HG03045 (cell line): ENCODE data around the gene HYOU1.
A peak's percentile ranks its signal among the peaks of the same experiment; 100 is the strongest.
"Not testable (repeated sequence)": the region's sequence is repeated elsewhere in the genome, so short reads cannot be mapped to it uniquely, and the experiment has no call there.

ENCODE experiments used
- ATAC-seq: cut with Tn5 transposase; IDR thresholded peaks from one replicate; pipeline ENCODE4 v1.9.1; 2021; ENCODE audit warnings: mild to moderate bottlenecking, moderate library complexity; ENCODE audit not compliant: unreplicated experiment

The HYOU1 gene, protein sequence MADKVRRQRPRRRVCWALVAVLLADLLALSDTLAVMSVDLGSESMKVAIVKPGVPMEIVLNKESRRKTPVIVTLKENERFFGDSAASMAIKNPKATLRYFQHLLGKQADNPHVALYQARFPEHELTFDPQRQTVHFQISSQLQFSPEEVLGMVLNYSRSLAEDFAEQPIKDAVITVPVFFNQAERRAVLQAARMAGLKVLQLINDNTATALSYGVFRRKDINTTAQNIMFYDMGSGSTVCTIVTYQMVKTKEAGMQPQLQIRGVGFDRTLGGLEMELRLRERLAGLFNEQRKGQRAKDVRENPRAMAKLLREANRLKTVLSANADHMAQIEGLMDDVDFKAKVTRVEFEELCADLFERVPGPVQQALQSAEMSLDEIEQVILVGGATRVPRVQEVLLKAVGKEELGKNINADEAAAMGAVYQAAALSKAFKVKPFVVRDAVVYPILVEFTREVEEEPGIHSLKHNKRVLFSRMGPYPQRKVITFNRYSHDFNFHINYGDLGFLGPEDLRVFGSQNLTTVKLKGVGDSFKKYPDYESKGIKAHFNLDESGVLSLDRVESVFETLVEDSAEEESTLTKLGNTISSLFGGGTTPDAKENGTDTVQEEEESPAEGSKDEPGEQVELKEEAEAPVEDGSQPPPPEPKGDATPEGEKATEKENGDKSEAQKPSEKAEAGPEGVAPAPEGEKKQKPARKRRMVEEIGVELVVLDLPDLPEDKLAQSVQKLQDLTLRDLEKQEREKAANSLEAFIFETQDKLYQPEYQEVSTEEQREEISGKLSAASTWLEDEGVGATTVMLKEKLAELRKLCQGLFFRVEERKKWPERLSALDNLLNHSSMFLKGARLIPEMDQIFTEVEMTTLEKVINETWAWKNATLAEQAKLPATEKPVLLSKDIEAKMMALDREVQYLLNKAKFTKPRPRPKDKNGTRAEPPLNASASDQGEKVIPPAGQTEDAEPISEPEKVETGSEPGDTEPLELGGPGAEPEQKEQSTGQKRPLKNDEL

DNA sequence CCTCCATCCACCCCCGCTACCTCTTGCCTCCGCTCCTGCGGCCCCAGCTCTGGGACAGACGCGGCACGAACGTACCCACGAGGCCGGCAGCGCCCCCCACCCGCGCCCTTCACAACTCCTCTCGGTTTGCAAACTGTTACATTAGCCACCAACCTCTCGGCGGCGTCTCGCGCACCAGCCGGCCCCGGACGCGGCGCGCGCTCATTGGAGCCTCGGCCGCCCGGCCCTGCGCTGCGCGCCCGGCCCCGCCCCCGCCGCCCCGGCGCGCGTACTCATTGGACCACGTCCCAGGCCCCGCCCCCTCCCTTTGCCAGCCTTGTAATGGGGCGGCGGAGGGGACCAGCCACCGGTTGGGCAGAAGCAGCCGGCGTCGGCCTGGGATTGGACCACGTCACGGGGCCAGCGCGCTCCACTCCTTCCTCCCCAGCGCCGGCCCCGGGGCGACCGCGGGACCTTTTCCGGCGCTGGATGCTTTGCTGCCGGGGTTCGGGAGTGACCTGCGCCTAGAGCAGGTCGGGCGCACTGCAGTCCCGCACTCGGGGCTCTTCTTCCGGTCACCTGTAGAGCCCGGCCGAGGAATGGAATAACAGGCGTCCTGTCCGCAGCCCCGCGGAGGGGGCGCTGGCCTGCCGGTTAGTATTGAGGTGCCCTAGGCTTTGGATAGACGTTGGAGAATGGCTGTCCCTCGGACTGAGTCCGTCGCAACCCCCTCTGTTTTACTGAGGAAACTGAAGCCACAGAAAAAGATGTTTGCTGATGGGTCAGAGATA, at the start of gene HYOU1:
Gene HYOU1 (minus strand): TSS at position 206 of the 770 bp plus-strand sequence. CDS start 1,045 bp downstream, outside the sequence.
- peak; percentile 91 for ATAC-seq

DNA sequence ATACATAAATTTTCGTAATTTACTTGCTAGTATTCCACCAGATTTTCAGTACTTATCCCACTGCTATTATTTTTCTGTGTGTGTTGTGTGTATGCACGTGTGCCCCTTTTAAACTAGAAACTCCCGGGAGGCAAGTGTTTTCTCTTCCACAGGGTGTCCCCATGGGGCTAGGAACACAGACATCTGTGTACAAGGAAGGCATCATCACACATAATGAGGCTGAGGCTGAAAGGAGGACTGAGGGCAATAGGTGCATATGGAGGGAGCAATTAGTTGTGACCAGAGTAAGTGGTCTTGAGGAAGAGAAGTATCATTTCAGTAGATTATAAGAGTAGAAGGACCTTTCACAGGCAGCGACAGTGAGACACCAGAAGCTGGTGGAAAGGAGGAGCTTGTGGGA, 46.8 kb upstream of the HYOU1 start:
- ATAC-seq = no peak

DNA sequence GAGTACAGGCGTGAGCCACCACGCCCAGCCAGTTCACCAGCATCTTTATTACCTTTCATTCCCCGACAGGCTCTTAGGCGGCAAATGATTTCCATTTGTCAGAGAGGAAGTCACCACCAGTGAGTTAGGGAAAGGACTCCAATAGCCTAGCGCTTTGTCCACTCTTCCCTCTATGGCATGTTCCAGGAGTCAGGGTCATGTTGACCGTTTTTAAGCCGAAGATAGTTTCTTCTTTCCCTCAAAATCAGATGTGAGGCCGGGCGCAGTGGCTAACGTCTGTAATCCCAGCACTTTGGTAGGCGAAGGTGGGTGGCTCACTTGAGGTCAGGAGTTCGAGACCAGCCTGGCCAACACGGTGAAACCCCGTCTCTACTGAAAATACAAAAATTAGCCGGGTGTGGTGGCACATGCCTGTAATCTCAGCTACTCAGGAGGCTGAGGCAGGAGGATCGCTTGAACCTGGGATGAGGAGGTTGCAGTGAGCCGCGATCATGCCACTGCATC, 46.2 kb upstream of the HYOU1 start:
- ATAC-seq = not testable (repeated sequence)

DNA sequence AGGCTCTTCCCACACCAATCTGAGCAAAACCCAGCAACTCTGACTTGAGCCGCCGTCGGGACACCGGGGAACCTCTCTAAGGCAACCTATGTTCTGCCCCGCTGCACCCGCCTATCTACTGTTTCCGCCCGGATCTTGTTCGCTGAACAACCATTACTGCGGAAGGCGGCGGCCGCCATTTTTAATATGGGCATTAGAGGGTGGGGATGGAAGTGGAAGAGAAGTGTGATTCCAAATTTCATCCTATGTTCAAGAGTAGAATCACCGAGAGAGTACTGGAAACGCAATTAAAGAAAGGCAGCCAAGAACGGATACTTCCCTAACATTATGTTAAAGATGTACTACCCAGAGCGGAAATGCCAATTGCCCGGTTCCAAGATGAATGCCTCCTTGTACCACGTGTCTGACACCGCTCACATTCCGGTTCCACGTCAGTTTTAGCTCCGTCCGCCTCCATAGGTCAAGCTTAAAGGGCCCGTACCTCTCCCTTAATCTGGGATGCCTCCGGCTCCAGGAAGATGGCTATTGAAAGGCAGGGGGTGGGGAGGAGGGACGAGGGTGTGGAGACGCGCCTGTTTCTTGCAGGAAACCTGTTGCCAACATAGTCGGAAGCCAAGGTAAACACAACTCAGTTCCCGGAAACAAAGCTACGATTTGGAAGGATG, 44.9 kb upstream of the HYOU1 start, which contains the start of gene DPAGT1:
Gene DPAGT1 (minus strand): TSS at position 95 of the 665 bp plus-strand sequence. CDS start 198 bp downstream, outside the sequence.
- ATAC-seq = peak; percentile 77

DNA sequence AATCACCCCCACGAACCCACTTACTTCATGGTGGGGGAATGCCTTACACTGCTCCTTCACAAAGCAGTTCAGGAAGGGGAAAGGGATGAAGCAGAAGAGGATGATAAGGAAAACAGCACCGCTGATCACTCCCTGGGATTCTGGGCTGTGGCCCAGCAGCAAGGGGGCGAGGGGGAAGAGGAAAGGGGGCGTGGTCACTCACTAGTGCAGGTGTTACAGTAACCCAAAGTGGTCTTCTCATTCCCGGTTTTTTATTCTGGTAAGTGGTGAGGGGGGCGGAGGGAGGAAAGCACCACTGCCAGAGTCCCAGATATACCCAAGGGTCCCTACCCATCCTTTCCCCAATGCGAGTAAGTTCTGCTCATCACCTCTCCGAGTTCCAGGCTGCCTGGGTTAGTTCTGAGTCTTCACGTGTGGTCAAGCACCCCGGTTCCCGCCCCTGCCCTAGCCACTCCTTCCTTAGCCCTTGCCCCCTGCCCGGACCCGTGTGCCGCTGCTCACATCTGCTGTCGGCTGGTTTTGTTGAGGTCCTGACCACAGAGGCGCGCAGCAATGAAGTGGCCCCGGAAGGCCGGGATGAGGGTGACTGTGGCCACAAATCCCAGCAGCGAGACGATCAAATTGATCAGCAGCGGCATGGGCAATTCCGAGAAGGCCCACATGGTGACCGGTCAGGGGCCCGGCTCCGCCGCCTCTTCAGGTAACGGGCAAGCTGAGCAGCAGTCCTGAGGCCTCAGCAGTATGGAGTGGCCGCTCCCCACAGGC, 44.2 kb upstream of the HYOU1 start:
- peak; percentile 22 for ATAC-seq

DNA sequence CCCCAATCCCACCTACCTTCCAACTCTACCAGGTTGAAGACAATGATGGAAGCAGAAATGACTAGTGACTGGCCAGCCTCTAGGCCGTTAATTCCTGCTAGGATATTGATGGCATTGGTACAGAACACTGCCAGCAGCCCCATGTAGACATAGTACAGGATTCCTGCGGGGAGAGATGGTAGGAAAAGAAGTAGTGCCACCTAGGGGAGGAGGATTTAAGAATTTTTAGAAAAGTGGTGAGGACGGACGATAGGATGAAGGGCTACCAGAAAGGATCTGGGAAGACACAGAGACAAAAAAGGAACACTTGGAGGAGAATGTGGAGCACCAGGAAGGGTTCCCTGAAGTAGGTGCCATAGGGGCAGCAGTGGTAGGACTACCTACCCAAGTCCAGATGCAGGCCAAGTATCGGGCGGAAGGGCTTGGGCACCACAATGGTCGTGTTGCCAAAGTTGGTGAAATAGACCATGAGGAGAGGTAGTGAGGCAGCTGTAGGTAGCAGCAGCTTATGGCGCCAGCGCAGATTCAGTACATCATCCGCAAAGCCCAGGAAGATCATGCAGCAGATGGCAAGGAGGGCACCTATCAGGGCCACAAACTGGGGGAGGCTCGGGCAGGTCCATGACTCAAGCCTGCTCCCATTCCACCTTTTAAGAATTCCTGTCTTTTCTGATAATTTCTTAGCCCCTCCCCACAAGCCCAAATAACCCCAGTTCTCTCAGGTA, 43.4 kb upstream of the HYOU1 start:
- ATAC-seq = no peak

DNA sequence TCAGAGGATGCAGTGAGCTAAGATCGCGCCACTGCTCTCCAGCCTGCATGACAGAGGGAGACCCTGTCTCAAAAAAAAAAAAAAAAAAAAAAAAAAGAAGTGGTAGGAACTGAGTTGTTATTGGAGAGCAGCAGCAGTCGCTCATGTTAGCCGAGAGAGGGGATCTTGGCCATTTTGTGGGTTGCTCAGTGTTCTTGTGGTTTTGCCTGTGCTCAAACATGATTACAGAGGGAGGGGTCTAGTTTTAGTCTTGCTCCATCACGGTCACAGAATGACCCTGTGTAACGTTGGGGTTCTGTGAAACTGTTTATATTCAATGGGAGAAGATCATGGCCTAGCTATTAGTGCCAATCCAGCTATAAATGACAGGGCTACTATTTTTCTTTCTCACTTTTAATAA, 42.7 kb upstream of the HYOU1 start:
- no peak for ATAC-seq

DNA sequence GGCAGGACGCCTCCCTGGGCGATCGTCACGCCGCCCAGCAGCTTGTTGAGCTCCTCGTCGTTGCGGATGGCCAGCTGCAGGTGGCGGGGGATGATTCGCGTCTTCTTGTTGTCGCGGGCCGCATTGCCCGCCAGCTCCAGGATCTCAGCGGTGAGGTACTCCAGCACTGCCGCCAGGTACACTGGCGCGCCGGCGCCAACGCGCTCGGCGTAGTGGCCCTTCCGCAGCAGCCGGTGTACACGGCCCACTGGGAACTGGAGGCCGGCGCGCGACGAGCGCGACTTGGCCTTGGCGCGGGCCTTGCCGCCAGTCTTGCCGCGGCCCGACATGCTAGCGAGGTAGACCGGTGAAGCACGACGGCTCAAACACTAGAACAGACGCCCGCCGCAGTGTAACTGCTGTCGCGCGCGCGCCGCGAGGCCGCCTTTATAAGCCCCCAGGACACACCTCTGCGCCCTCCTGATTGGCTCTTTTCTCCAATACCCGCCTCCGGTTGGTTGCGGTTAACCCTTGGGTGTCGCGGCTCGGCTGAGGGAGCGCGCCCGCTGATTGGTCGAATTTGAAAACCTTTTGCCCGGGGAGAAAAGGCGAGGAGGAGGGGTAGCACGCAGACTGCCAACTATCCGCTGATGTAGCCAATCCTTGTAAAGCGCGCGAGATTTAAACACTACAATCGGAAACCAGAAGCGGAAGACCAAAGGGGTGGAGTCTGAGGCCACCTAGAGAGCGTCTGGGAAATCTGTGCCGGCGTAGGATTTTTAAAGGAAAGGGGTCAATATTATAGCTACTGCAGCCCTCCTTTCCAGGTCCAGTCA, 38.3 kb upstream of the HYOU1 start:
- peak; percentile 83 for ATAC-seq

DNA sequence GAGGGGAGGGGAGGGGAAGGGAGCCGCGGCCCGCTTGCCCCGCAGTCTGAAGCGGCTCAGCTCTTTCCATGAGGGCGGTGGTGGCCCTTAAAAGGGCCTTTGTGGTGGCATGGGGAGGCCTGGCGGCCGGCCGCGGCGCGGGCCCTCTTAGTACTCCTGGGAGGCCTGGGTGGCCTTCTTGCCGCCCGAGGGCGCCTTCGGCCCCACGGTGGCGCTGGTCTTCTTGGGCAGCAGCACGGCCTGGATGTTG, 37.7 kb upstream of the HYOU1 start:
- peak; percentile 36 for ATAC-seq

DNA sequence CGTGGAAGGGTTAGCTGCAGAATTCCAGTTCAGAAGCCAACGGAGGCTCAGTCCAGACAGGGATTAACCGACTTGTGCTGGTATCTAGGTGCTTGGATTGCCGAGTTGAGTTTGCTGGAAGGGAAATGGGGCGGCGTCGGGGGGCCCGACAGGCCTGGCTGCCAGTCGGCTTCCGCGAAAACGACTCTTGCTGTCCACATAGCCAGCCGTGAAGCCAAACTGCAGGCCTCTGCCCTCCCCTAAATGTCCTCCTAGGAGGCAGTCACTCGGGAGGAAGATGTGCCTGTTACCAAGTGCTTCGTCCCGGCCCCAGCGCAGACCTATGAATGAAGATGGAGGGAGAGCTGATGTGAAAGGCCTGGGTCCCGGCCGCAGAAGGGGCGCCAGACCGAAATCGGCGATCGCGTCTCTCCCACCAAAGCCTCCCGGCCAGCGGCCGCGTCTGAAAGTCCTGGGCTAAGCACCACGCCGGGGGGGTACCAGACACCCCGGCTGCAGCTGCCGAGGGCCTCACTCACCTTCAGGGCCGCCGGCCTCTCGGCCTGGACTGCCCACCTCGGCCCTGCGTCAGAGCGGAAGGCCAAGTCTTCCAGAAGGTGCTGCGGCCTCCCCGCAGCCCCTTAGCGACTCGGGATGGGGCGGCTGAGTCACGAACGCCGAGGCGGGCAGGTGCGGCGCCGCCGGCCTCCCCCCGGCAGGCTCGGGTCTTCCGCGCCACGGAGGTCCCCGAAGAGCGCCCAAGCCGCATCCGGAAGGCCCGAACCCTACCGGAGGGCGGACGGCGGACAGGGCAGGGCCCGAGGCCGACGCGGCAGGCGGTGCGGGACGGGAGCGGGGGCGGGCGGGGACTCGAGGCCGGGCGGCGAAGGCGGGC, 37.2 kb upstream of the HYOU1 start:
- ATAC-seq = peak; percentile 6

DNA sequence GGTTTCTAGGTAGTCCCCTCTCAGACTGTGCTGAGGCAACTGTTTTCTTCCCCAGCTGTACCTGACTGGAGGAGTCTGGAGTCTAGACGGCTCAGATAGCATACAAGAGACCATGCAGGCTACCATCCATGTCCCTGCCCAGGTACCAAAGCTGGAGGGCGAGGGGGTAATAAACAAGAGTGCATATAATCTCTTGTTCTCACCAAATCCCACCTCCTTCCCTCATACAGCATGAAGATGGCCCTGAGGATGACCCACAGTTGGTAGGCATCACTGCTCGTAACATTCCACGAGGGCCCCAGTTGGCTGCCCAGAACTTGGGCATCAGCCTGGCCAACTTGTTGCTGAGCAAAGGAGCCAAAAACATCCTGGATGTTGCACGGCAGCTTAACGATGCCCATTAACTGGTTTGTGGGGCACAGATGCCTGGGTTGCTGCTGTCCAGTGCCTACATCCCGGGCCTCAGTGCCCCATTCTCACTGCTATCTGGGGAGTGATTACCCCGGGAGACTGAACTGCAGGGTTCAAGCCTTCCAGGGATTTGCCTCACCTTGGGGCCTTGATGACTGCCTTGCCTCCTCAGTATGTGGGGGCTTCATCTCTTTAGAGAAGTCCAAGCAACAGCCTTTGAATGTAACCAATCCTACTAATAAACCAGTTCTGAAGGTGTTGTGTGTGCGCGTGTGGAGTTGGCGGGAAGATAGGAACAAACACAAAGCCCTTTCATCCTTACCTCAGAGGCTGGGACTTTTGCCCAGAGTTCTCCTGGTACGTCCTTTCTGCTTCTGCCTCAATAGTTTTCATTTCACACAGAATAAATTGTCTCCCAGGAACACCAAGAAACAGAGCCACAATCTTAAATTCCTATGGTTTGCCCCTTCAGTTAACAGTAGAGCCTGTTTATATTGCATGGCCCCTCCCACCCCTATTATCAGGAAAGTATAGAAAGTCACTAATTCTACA, 36.2 kb upstream of the HYOU1 start:
- ATAC-seq = no peak

DNA sequence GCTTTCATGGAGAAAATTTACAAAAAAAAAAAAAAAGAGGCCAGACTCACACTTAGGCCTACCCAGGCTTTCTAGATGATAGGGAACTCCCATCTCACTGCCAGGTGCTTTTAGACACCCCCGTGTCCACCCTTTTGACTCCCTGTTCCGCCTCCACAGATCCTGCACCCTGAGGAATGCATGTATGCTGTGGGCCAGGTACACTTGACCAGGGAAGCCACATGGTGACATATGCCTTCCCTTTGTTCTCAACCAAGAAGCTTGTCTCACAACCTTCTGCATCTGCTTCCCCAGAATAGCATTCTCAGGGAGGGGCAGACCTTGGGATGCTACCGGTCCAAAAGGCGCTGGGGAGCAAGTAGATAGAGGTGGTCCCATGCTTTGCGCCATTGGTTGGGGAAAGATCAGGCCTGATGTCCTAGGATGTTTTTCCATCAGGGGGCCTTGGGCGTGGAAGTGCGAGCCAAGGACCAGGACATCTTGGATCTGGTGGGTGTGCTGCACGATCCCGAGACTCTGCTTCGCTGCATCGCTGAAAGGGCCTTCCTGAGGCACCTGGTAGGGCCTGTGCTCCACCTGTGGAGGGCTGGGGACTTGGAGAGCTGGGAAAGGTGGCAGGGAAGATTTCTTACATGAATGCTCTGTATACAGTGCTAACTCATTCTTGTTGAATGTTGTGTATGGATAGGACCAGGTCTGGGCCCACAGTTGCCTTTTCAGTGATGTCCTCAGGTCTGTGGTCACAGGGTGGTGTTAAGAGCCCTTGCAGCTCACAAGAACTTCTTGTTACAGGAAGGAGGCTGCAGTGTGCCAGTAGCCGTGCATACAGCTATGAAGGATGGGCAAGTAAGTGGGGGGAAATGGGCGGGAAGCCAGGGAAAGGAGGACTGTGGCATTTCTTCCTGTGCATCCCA, 35.2 kb upstream of the HYOU1 start:
- no peak for ATAC-seq

DNA sequence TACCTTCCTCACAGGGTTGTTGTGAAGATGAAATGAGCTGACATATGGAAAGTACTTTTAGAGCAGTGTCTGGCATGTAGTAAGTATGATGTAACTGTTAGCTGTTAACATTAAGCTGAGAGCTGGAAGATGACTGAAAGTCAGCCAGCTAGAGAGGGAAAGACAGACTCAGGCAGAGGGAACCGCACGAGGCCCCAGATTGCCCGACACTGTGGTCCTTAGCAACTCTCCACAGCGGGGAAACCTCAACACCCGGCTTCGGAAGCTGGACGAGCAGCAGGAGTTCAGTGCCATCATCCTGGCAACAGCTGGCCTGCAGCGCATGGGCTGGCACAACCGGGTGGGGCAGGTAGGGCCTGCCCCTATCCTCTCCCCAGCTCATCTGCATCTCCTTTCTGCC, 34.2 kb upstream of the HYOU1 start:
- no peak for ATAC-seq

DNA sequence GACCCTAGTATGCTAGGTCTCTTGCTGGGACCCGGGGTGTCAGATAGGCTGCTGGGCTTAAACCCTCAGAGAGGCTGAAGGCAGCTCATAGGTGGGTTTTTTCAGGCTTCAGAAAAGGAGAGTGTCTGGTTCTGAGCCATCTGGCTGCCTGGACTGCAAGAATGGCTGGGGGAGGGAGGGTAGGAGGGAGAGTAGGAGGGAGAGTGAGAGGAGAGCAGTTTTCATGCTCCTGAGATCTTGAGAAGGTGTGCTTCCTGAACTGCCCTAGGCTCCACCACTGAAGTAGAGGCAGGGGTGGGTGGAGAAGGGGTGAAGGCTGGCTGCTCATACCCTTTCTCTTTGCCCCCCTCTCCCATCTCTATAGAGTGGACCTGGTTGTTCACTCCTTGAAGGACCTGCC, 32.3 kb upstream of the HYOU1 start:
- no peak for ATAC-seq

DNA sequence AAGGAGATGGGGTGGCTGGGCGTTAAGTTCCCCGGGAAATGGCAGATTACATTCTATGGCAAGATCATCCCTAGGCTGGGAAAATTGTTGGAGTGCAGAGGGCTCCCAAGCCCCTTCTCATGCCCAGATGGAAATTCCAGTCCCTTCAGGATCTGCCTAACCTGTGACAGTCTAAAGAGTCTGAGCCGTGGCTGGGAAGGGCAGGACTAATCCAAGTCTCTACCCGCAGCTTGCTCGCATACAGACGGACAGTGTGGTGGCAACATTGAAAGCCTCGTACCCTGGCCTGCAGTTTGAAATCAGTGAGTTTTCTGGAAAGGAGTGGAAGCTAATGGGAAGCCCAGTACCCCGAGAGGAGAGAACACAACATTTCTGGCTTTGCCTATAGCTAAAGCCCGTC, 31.4 kb upstream of the HYOU1 start:
- ATAC-seq = no peak
